ENCODE measurements around the gene SMG6. TPM values are rescaled to one million over a fixed set of nuclear protein-coding genes. Genes with fewer than 3 reads are reported as not detected.

SMG6 gene
- total and polyA plus RNA-seq, 7 donors, result 11.1 to 38.8 (median 22.9) TPM

DNA sequence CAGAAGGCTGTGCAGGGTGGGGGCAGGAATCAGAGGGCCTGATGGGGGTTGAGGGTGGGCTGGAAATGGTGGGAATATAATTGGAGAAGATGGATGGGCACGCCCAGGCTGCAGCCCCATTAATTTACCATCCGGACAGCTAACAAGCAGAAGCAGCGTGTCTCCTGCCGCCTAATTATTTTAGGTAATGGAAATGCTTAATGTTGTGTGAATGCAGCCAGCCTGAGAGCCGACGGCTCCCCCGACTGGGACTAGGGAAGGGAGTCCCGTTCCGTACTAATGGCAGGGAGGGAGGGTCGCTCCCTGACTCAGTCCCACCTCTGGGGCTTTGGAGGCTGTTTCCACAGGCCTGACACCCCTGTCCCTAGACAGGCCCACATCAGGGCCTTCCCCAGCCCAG, 266.4 kb downstream of the SMG6 start:
- intact Hi-C loops (cut with DNase I), result no loop called here
- WGBS, 2 donors, result 95 to 96% methylated on average over 10 of the region's 10 CpGs
- peaks cover 0 to 56% (median 26%) of the 10 kb centered on the region in 4 donors for H3K36me3 ChIP-seq
- no peak for TF ChIP-seq POLR2A (IDR thresholded peaks at IDR 0.05)
- no peak for TF ChIP-seq POLR2AphosphoS5 (IDR thresholded peaks at IDR 0.05)
- TF ChIP-seq, protein P1, sequence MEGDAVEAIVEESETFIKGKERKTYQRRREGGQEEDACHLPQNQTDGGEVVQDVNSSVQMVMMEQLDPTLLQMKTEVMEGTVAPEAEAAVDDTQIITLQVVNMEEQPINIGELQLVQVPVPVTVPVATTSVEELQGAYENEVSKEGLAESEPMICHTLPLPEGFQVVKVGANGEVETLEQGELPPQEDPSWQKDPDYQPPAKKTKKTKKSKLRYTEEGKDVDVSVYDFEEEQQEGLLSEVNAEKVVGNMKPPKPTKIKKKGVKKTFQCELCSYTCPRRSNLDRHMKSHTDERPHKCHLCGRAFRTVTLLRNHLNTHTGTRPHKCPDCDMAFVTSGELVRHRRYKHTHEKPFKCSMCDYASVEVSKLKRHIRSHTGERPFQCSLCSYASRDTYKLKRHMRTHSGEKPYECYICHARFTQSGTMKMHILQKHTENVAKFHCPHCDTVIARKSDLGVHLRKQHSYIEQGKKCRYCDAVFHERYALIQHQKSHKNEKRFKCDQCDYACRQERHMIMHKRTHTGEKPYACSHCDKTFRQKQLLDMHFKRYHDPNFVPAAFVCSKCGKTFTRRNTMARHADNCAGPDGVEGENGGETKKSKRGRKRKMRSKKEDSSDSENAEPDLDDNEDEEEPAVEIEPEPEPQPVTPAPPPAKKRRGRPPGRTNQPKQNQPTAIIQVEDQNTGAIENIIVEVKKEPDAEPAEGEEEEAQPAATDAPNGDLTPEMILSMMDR (IDR thresholded peaks at IDR 0.05), result no peak
- no peak for TF ChIP-seq EP300 (IDR thresholded peaks at IDR 0.05)
- H3K27me3 ChIP-seq, result no peaks in the 10 kb centered on the region
- H3K4me1 ChIP-seq, result peaks cover 0 to 17% (median 9%) of the 10 kb centered on the region in 4 donors
- no peak overlapping the region for H3K27ac ChIP-seq
- H3K9me3 ChIP-seq, result no peaks in the 10 kb centered on the region
- no peak overlapping the region for H3K4me3 ChIP-seq
- DNase-seq, result no peak

DNA sequence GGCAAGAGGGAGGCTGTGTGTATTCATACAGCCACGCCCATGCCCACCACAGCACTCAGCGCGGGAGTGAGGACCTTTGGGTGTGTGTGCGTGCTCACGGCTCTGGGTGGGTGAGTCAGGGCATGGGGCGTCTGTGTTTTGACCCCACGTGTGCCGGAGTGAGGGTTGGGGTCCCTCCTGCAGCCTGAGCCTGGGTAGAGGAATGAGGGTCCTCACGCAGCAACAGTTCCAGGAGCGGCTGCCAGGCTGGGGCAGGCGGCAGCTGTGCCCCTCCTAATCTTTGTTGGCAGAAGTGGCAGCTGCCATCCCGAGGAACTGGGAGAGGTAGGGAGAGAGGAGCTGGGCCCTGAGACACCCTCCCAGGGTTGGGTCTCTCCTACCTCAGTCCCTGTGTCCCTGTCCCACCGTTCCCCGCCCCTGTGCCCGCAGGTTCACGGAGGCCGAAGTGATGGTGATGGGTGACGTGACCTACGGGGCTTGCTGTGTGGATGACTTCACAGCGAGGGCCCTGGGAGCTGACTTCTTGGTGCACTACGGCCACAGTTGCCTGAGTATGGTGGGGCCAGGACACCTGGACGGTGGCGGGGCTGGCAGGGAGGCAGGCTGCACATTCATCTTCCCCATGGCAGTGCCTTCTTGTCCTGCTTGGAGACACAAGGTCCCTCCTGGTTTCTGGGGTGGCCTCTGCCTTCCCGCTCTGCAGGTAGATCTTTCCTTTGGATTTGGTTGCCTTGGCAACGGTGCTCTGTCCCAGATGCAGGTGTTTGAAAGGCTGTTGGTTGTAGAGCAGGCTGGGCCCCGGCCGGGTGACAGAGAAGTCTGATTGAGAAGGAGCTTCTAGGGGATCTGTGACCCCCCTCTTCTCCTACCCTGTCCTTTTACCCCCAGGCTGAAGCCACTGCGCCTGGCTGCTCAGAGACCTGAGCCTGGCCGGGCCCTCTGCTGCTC, 267.8 kb downstream of the SMG6 start:
- intact Hi-C loops (cut with DNase I), result no loop called here
- Histone ChIP-seq H3K9me3 (no peaks in the 10 kb centered on the region), H3K27ac (no peak overlapping the region), H3K27me3 (no peaks in the 10 kb centered on the region), H3K36me3 (peaks cover 0 to 56% (median 26%) of the 10 kb centered on the region in 4 donors), H3K4me1 (peaks cover 0 to 22% (median 13%) of the 10 kb centered on the region in 4 donors), H3K4me3 (no peak overlapping the region)
- TF ChIP-seq POLR2AphosphoS5 (IDR thresholded peaks at IDR 0.05) (no peak), POLR2A (IDR thresholded peaks at IDR 0.05) (no peak), EP300 (IDR thresholded peaks at IDR 0.05) (no peak)
- TF ChIP-seq, protein P1 (IDR thresholded peaks at IDR 0.05), result no peak
- DNase-seq, result no peak
- WGBS, 2 donors, result 91 to 94% methylated on average over 29 of the region's 29 CpGs

DNA sequence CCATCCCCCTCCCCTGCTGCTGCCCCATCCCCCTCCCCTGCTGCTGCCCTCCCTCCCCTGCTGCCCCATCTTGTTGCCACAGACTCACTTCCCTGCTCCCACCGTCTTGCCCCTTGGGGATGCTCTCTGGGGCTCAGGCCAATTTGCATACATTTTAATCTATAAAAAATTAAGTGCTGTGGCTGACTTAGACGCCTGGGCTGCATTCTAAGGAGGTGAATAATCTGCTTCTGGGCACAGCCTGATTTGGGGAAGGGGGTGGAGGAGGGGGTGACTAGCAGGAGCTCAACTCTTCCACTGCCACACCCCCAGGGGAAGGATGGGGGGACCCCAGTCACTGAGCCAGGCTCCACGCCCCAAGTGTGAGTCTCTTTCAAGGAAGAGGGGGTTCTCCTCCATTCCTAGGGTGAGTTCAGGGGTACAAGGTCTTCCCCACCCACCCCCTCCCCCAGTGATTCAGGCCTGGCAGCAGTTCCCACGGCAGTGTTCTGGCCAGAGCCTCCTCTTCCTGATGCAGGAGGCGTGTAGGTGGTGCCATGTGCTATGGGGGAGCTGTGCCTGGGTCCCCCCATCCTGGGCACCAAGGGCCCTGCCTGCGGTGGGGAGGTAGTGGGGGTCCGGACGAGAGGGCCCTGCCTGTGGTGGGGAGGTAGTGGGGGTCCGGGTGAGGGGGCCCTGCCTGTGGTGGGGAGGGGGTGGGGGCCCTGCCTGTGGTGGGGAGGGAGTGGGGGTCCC, 268.6 kb downstream of the SMG6 start:
- peaks cover 0 to 48% (median 26%) of the 10 kb centered on the region in 4 donors for H3K36me3 ChIP-seq
- intact Hi-C loops (cut with DNase I), result no loop called here
- H3K27ac ChIP-seq, result no peak overlapping the region
- 60 to 61% methylated on average over 9 of the region's 9 CpGs for WGBS, 2 donors
- no peak for TF ChIP-seq EP300 (IDR thresholded peaks at IDR 0.05)
- TF ChIP-seq, protein P1 (IDR thresholded peaks at IDR 0.05), result no peak
- H3K4me3 ChIP-seq, result no peak overlapping the region
- H3K4me1 ChIP-seq, result peaks cover 0 to 25% (median 16%) of the 10 kb centered on the region in 4 donors
- DNase-seq, result no peak
- no peaks in the 10 kb centered on the region for H3K27me3 ChIP-seq
- H3K9me3 ChIP-seq, result no peaks in the 10 kb centered on the region

DNA sequence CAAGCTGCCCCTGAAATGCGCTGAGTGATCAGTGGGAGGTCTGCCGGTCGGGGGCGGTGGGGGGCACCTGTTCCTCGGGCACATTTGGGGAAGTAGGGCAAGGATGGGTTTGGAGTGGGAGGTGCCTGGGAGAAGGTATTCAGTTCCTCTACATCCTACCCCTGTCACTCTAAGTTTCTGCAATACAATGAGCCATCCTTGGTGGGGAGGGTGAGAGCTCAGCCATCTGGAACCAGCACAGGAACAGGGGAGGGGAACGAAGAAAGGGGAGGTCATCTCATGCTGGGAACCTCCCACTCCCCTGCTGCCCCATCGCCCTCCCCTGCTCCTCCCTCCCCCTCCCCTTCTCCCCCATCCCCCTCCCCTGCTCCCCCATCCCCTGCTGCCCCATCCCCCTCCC, 269.4 kb downstream of the SMG6 start:
- TF ChIP-seq POLR2A (IDR thresholded peaks at IDR 0.05) (no peak), POLR2AphosphoS5 (IDR thresholded peaks at IDR 0.05) (no peak), EP300 (IDR thresholded peaks at IDR 0.05) (no peak)
- TF ChIP-seq, protein P1 (IDR thresholded peaks at IDR 0.05), result no peak
- DNase-seq, result no peak
- Histone ChIP-seq H3K27me3 (peaks cover 0 to 4% (median 0%) of the 10 kb centered on the region in 3 donors), H3K4me1 (peaks cover 0 to 30% (median 21%) of the 10 kb centered on the region in 4 donors), H3K4me3 (no peak overlapping the region), H3K36me3 (peaks cover 0 to 47% (median 26%) of the 10 kb centered on the region in 4 donors), H3K27ac (no peak overlapping the region), H3K9me3 (no peaks in the 10 kb centered on the region)
- intact Hi-C loops (cut with DNase I), result no loop called here
- WGBS, 2 donors, result 77 to 91% methylated on average over 7 of the region's 7 CpGs

Data from sigmoid colon (tissue), 7 donors.